HEK293T (cell line): ENCODE data around the gene TMBIM4.

ENCODE experiments used
- FOXA1 ChIP-seq: fragments of 450-650 bp; IDR thresholded peaks from 2 replicates; pipeline ENCODE4 v1.6.1; 2016; ENCODE audit warnings: mild to moderate bottlenecking
- FOXK2 ChIP-seq: fragments of 450-650 bp; IDR thresholded peaks from 2 replicates; pipeline ENCODE4 v1.6.1; 2016; ENCODE audit warnings: mild to moderate bottlenecking
- FOXM1 ChIP-seq: fragments of 450-650 bp; IDR thresholded peaks from 2 replicates; pipeline ENCODE4 v1.6.1; 2017; ENCODE audit warnings: mild to moderate bottlenecking, borderline replicate concordance
- NFRKB ChIP-seq: fragments of 450-650 bp; IDR thresholded peaks from 2 replicates; pipeline ENCODE4 v1.6.1; 2016; ENCODE audit warnings: mild to moderate bottlenecking, moderate library complexity
- SP1 ChIP-seq: fragments of 450-650 bp; IDR thresholded peaks from 2 replicates; pipeline ENCODE4 v1.6.1; 2017
- ZNF384 ChIP-seq: fragments of 450-650 bp; IDR thresholded peaks from 2 replicates; pipeline ENCODE4 v1.6.1; 2016

DNA sequence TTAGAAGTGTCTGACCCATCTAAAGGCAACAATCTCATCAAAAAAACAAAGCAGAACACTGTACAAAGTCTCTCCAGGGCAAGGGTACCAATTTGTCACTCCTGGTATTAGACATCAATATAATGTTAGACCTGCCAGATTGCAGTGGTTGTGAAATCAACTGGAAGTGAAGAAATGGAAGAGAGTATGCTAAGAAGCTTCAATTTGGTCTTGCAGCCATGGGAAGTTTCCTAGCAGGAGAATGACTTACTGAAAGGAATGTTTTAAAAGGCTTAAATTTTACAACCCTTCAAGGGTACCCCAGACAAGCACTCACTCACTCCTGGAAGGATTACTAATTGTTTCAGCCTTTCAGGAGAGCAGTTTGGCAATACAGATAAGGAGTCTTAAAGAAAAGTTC, 58.2 kb downstream of the TMBIM4 start:
- no peak for TF ChIP-seq SP1
- no peak for TF ChIP-seq ZNF384
- no peak for TF ChIP-seq FOXK2
- no peak for TF ChIP-seq FOXM1
- TF ChIP-seq NFRKB: no peak
- no peak for TF ChIP-seq FOXA1
